Nephron progenitor cell (in vitro differentiated cells): Measurements from ENCODE around the gene NAP1L1.

Experiments used
- DNase-seq: peaks from one replicate; pipeline ENCODE4 v3.0.0; 2021
- H3K27ac Mint-ChIP-seq: 2 replicates; pipeline ENCODE4 v1.8.0; 2021; ENCODE audit warnings: mild to moderate bottlenecking, moderate library complexity, mixed read lengths
- H3K27me3 Mint-ChIP-seq: 2 replicates; pipeline ENCODE4 v1.8.0; 2021; ENCODE audit warnings: mild to moderate bottlenecking, low read depth, mixed read lengths; ENCODE audit not compliant: poor library complexity
- H3K36me3 Mint-ChIP-seq: 2 replicates; pipeline ENCODE4 v1.8.0; 2021; ENCODE audit warnings: low read depth, mixed read lengths
- H3K4me1 Mint-ChIP-seq: 2 replicates; pipeline ENCODE4 v1.8.0; 2021; ENCODE audit warnings: mixed read lengths
- H3K4me3 Mint-ChIP-seq: 2 replicates; pipeline ENCODE4 v1.8.0; 2021; ENCODE audit warnings: mild to moderate bottlenecking, moderate library complexity, mixed read lengths
- H3K9me3 Mint-ChIP-seq: 2 replicates; pipeline ENCODE4 v1.8.0; 2021; ENCODE audit warnings: mild to moderate bottlenecking, moderate library complexity, mixed read lengths
- CTCF ChIP-seq: fragments of 200-600 bp; sonication (generic); IDR thresholded peaks from 2 replicates; pipeline ENCODE4 v1.5.0; 2021; ENCODE audit warnings: antibody characterized with exemption

Gene NAP1L1

GRCh38 chr12:75998292-75999063, 86.0 kb downstream of the NAP1L1 start:
- DNase-seq: no peak
- peaks cover 17% of the 10 kb centered on the region for H3K4me1 Mint-ChIP-seq
- no peak overlapping the region for H3K27ac Mint-ChIP-seq
- H3K4me3 Mint-ChIP-seq: no peak overlapping the region
- peaks cover 3% of the 10 kb centered on the region for H3K36me3 Mint-ChIP-seq
- no peak for TF ChIP-seq CTCF
- H3K9me3 Mint-ChIP-seq: peaks cover 3% of the 10 kb centered on the region
- H3K27me3 Mint-ChIP-seq: peaks cover 6% of the 10 kb centered on the region

- no peak for DNase-seq
- no peaks in the 10 kb centered on the region for H3K36me3 Mint-ChIP-seq
- peaks cover 3% of the 10 kb centered on the region for H3K27me3 Mint-ChIP-seq
- H3K27ac Mint-ChIP-seq: no peak overlapping the region
- peaks cover 17% of the 10 kb centered on the region for H3K4me1 Mint-ChIP-seq
- TF ChIP-seq CTCF: no peak
- H3K4me3 Mint-ChIP-seq: no peak overlapping the region
- H3K9me3 Mint-ChIP-seq: no peaks in the 10 kb centered on the region
Measured at GRCh38 chr12:75997658-75998057, 86.8 kb downstream of the NAP1L1 start.

GRCh38 chr12:75996861-75997447, 87.5 kb downstream of the NAP1L1 start:
- Mint-ChIP-seq H3K27me3 (peaks cover 3% of the 10 kb centered on the region), H3K4me3 (no peak overlapping the region), H3K27ac (no peak overlapping the region), H3K4me1 (peaks cover 17% of the 10 kb centered on the region), H3K9me3 (no peaks in the 10 kb centered on the region), H3K36me3 (no peaks in the 10 kb centered on the region)
- no peak for TF ChIP-seq CTCF
- no peak for DNase-seq

GRCh38 chr12:75995691-75996090, 88.8 kb downstream of the NAP1L1 start:
- H3K4me1 Mint-ChIP-seq: peaks cover 17% of the 10 kb centered on the region
- TF ChIP-seq CTCF: no peak

GRCh38 chr12:75994069-75994740, 90.3 kb downstream of the NAP1L1 start:
- peak overlapping the region; percentile 3 for H3K27ac Mint-ChIP-seq
- peaks cover 14% of the 10 kb centered on the region for H3K9me3 Mint-ChIP-seq
- peaks cover 2% of the 10 kb centered on the region for H3K36me3 Mint-ChIP-seq
- DNase-seq: no peak
- H3K4me1 Mint-ChIP-seq: peaks cover 17% of the 10 kb centered on the region
- H3K4me3 Mint-ChIP-seq: no peak overlapping the region
- peaks cover 9% of the 10 kb centered on the region for H3K27me3 Mint-ChIP-seq
- TF ChIP-seq CTCF: no peak

More at GRCh38 chr12:75995691-75996090, 88.8 kb downstream of the NAP1L1 start:
- Mint-ChIP-seq H3K36me3 (no peaks in the 10 kb centered on the region), H3K4me3 (no peak overlapping the region), H3K27me3 (peaks cover 3% of the 10 kb centered on the region), H3K9me3 (no peaks in the 10 kb centered on the region), H3K27ac (no peak overlapping the region)
- DNase-seq: no peak
